Measurements from ENCODE around the gene HCRTR2.
"Not testable (repeated sequence)": the region's sequence is repeated elsewhere in the genome, so short reads cannot be mapped to it uniquely, and the experiment has no call there.

The HCRTR2 gene

DNA sequence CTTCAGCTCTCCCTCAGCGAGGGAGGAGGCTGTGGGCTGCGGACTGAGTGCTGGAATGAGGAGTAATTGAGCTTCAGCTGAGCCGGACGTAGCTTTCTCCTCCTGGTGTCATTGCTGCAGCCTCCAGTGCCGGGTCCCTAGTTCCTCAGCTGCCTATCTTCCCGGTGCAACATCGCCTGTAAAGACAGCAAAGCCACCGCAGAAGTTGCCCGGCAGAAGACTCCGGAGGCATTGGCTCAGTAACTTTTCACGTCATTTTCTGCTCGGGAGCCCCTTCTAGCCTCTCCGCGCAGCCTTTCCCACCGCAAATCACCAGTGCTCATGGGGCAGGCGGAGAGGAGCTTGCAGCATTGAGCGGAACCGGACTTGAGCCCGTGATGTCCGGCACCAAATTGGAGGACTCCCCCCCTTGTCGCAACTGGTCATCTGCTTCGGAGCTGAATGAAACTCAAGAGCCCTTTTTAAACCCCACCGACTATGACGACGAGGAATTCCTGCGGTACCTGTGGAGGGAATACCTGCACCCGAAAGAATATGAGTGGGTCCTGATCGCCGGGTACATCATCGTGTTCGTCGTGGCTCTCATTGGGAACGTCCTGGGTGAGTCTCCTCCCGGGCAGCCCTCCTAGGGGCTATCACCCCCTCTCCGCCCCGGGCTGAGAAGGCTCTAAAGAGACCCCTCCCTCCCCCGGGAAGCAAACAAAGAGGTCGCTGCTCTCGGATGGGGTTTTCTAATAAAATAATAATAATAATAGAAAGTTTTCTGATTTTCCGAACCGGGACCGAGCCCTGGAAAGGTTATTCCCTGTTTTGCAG, at the start of gene HCRTR2:
Gene HCRTR2, plus strand, starts transcription at position 305 of the 816 bp plus-strand sequence. Its CDS starts 73 bp downstream, at position 378.
- DNase-seq, result no peak

DNA sequence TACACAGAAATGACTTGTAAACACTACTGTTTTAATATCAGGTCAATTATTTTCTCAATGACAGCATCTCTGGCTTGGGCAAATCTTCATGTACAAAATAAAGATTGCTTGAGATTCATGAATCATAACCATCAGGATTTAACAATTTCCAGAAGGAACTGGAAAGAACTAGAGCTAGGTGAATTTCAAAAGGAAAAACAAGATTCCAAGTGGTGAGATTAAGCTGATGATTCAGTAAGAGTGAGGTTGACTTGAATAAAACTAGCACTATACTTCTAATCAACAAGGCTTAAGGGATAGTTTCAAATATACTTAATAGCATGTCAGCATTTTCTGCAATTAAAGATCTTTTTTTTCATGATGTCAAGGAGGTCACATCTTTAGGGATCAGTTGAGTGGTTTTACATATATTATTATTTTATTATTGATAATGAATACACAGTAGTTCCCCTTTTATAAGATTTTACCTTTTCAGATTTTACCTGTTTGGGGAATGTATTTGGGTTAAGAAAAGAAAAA, 43.5 kb upstream of the HCRTR2 start:
- no peak for DNase-seq

DNA sequence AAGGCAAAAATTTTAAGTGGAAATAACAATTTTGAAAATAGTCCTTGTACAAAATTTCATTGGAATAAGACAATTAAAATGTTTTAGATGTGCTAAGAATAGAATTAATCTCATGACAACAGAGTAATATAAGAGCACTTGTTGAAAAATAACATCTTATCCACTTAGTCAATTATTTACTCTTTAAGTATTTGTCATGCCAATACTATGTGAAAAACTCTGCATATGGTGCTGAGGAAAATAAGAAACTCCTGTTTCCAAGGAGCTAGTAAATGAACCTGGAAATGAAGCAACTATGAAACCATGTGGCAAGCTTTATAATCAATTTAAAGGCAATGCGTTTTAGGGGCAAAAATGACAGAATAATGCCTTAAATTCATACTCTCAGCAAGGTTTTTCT, 42.7 kb upstream of the HCRTR2 start:
- no peak for DNase-seq

DNA sequence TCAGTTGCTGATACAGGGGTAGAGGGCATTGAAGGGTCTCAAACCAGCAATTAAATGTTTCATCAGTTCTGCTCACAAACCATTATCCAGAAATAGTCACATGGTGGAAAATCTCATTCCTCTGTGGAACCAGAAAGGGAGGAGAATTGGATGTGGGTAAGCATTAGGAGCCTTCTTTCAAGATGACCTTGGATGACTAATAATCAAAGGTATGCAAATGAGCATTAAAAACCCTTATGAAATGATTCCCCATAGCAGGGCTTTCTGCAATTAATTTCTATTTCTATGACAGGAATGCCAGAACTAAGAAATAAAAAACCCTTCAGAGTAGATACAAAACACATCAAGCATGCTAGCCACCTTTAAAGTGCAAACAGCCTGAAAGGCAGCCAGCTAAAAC, 37.4 kb upstream of the HCRTR2 start:
- DNase-seq, result no peak

DNA sequence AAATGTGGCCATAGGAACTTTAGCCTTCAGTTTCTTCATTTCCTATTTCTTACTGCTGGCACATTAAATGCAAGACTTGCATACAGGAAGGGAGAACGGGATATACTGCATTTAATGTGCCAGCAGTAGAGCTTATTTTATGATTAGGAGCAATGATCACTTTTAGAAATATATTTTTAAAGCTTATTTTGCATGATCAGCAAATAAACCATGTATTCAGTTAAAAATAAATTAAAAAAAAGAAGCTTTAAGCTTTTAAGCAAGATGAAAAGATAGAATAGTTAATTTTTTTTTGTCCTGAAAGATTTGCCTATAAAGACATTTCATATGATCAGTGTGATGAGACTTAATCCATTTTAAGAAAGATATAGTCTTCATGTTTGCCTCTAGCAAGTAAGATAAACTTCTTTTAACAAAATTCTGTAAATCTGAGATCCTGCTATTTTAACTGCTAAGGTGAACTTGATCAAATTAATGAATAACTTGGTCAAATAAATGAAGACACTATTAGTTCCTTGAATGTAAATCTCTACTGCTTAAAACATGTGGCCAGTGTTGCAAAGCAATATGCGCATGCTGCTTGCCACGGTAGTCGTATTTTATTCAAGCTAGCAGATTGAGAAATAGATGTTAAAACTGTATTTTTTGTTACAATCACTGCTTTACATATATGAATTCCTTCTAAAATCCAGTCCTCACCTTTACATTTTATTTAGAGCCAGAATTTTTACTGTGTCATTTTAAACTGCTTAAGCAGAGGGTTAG, 36.2 kb upstream of the HCRTR2 start:
- DNase-seq, result no peak

DNA sequence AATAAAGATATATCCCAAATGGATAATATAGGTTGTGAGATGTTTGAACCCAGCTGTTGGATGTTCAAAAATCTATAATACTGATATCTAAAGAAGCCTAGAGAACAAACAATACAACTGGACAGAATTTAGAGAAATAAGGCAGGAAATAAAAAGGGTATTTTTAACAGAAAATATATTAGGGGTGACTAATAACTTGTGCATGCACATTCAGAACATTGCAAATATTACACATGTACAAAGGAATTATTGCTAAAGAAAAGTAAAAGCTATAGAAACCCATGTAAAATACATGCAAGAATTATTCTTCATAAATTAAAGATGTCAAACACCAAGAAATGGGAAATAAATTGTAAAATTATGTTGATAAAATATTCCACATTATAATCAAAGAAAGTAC, 32.7 kb upstream of the HCRTR2 start:
- DNase-seq, result no peak

DNA sequence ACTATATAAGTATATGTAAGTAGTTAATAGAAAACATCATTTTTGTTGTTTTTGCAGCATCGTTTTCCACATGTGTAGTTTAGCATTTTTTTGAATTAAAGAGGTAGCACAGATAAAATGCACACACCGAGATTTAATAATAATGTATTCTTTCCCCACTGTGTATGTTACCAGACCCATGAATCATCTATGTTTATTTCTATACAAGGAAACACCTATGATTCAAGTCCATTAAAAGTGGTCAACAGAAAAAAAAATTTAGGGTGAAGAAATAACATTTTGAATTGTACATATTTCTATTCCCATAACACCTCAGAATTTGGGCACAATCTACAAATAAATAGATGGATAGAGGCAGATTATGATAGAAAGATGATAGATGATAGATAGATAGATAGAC, 31.7 kb upstream of the HCRTR2 start:
- DNase-seq, result no peak

DNA sequence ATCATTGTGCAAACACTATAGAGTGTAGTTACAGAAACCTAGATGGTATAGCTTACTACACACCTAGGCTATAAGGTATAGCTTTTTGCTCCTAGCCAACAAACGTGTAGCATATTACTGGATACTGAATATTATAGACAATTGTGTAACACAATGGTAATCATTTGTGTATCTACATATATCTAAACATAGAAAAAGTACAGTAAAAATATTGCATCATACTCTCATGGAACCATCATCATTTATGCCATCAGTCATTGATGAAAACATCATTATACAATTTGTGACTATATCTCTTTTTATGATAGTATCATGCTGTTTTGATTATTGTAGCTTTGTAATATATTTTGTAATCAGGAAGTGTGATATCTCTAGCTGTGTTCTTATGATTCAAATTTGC, 21.0 kb upstream of the HCRTR2 start:
- no peak for DNase-seq

DNA sequence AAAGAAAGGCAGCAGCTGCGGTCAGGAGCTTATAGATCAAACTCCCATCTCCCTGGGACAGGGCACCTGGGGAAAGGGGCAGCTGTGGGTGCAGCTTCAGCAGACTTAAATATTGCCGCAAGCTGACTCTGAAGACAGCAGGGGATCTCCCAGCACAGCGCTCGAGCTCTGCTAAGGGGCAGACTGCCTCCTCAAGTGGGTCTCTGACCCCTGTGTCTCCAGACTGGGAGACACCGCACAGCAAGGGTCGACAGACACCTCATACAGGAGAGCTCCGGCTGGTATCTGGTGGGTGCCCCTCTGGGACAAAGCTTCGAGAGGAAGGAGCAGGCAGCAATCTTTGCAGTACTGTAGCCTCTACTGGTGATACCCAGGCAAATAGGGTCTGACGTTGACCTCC, 15.5 kb upstream of the HCRTR2 start:
- not testable (repeated sequence) for DNase-seq

DNA sequence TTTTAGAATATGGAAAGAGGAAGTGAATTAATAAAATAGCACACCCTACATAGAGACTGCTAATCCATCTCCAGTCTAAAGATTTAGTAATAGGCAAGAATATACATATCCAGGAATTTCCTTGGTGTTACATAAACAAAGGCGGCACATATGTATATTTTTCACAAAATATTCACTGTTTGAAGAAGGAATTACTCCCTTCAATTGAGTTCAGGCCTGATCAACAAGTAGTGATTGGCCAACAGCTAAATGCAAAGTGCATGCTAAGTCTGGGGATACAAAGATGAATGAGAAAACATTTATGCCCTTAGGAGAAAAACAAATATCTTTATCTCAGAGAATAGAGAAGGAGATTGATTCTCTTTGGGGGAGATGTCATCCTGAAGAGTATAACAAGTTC, 6.5 kb upstream of the HCRTR2 start:
- DNase-seq, result no peak

DNA sequence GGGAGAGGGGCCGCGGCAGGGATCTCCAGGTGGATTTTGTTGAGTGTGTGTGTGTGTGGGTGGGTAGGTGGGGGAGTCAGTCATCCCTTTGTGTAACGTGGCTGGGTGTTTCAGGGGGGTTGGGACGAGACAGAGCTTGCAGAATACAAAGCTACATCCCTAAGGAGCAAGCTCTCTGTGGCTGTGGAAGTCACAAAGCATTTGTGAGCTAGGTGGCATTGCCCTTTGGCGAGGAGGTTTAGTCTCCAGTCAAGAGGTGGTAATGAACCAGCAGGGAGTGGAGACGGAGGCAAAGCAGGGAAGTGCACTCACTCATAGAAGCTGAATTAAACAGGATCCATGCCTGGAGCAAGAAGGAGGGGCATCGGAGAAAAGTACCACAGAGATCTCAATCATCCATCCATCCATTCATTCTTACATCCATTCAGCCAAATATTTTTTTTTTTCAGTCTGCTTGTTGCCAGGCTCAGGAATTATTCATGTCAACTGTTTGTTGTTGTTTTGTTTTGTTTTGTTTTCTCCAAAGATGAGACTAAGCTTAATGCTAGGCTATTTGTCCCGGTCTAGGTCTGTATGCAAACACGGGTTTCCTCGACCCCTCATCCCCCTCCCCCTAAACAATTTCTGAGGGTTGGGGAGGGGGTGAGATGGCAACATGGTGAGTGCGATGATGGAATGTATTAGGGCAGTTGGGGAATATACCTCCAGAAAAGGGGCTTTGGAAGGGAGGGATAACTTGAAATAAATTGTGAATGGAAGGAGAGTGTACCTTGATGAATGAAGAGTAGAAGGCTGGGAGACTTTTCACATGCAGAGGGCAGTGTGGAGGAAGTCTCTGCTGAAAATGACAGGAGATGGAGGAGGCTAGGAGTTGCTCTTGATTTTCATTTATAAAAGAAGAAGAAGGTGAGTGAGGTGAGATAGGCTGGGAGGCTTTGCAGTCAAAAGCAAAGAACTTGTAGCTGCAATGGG, 1.0 kb downstream of the HCRTR2 start:
- DNase-seq, result no peak

DNA sequence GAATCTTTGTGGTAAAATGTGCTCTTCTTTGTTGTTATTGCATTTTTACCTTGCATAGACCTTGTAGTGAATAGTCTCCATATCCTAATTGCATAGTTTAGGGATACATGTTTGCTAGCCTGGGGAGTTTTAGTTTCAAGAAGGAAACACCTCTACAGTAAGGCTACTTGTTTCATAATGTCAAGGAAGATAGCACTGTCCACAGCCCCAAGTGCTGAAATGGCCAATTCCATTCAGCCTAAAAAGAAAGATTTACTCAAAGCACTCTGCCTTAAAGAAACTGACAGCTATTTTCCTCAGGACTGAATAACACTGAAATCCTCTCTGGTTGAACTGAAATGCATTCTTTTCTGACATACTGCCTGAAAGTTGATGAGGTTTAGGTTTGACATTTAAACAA, 2.6 kb downstream of the HCRTR2 start:
- DNase-seq, result no peak

DNA sequence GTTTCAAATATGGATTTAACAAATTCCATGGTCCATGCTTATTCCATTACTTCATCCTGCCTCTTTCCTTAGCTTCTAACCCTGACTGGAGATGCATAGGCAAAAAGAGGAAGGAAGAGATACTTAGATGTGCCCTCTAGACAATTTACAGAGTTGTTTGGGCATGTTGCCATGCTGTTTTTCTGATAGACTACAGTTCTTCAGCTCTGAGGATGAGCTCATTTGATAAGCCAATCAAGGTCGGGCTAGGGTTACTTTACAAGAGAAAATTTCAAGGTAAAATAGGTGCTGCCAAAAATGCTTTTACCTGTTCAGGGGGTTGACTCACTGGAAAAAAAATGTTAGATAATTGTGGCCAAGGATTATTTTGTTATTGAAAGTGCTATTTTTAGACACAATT, 5.9 kb downstream of the HCRTR2 start:
- DNase-seq, result no peak

DNA sequence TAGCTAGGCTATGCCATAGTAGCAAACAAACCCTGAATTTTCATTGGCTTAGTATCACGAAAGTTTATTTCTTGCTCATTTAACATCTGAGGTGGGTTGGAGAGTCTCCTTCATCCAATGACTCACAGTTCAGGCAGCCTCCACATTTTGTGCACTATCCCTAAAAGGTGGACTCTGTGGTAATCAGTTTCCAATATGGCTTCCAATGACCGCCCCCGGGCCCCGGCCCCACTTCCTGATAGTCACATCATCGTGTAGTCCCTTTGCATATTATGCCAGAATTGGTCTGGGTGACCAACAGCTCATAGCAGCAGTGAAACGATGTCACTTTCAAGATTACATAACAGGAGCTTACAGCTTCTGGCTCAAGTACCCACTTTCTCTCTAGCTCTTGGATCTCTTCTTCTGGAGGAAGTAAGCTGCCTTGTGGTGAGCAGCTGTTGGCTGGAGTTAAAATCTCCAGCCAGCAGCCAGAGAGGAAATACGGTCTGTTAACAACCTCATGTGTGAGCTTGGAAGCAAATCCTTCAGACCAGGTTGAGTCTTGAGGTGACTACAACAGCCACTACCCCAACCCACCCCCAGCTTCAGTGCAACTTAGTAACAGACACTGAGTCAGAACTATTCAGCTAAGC, 7.8 kb downstream of the HCRTR2 start:
- no peak for DNase-seq

DNA sequence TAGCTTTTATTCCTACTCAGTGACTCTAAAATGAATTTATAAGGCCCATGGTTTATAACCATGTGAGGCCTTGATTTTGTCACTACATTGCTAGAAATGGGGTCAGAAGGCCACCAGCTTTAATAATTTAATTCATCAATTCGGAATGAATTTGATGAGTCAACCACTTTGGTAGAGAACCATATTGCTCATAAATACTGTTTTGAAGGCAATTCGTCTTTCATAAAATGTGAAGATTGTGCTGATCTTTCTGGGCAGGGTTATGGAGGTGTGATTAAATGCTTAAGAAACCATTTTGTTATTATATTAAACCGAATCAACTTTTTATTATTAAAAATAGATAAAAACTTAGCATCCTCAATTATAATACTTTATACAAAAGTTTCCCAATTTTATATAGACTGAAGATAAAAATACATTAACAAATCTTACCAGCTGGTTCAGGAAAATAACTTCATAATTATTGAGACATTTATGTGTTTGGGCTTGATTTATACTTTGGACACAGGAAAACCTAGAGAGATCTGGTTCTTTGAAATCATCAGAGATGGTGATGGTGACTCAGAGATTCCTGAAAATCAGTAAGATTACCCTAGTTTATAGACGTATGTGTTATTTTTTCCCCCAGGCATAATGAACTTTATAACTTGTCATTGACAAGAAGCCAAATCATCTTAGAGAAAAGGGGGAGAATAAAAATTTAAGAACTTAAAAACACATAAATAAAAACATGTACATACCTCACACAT, 10.6 kb downstream of the HCRTR2 start:
- no peak for DNase-seq

DNA sequence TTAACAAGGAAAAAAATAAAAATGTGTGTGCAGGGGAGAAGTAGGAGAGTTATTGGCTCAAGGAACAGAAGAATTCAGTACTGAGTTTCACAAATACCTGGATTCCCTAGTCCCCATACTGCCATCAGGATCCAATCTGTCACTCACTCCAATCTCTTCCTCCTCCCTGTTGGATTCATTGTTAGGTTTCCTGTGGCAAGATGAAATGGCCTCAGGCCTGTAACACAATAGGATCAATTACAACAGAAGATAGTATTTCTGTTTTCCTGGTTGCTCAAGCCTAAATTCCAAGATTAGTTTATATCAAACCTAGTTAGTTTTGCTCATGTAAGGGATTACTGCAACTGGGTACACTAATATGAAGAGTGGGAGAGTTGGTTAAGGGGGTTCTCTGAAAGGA, 24.4 kb downstream of the HCRTR2 start:
- no peak for DNase-seq

DNA sequence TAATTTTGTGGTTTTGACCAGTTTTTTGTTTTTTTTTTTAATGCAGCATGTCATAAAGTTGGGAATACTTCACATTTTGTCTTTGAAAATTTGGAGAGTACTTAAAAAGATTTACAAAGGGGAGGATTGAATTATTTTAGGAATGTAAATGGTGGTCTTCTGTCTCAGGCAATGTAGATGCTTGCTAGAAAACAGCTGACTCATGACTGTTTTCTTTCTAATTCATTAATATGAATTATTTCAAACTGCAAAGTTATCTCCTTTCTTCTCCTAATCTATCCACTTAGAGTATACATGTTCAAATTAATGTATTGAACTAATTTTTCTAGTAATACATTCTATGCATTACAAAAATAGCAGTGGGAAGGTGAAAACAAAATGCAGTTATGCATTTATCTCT, 24.9 kb downstream of the HCRTR2 start:
- no peak for DNase-seq

DNA sequence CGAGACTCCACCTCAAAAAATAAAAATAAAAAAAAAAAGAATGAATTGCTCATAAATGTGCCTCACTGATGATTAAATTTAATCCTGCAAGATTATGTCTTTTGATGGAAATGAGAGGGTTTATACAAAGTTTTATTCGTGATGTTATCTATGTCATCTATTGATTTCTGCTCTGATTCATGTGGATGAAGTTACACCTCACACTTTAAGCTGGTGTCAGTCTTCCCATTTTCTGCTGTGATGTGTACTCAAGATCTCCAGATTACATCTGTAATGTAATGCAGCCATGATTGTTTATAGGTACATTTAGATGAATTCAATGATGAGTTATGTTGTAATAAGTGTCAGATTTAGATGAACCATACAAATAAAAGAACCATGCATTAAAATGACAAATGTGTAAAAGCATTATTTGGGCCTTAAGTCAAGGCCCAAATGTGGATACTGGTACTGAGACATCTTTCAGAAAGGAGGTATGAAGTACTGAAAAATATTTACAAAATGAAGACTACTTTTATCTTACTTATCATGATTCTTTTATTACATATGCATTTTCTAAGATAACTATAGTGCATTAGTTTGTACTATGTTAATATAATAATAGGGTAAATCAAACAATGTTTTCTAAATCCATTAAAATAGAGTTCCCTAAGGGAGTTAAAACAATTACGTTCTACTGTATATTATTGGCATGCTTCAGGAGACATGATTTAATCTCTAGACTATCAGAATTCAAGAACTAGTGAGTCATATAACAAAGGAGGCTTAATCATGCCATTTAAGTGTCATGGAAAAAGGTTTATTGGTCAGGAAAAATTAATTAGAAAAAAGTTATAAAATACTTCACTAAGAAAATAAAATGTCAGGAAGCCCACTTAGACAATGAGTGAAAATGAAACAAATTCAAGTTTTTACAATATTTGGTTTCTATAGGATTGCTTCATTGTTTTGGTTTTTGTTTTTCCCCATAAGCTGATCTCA, 34.5 kb downstream of the HCRTR2 start:
- DNase-seq, result no peak

DNA sequence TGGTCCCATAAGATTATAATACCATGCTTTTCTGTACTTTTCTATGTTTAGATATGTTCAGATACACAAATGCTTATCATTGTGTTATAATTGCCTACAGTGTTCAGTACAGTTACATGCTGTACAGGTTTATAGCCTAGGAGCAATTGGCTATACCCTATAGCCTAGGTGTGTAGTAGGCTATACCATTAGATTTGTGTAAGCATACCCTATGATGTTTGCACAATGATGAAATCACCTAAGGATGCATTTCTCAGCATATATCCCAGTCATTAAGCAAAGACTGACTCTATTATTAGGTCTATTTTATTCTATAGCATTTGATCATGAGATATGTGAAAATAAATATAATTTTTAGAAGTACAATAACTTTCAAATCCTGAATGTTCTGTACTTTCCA, 36.6 kb downstream of the HCRTR2 start:
- DNase-seq, result no peak

DNA sequence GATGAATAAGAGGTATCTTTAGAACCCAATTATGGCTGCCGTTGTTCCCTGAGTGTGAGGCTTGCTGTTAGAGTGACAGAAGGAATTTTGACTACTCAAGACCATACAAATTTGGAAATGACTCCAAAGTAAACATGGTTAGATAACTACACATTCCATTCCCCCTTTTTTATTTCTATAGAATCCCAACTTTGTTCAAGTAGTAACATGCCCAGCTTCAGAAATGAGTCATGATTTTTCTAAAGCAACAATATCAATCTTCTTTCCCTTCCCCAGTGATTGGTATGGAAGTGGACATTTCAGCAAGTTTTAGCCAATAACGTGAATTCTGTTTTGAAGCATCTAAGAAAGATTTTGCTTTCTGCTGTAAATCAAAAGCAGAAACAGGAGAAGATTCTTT, 37.8 kb downstream of the HCRTR2 start:
- DNase-seq, result no peak

Data from activated effector memory CD4-positive, alpha-beta T cell treated with Interleukin-2 at 50 U/mL for 16 hours (primary cell).